Keratinocyte (primary cell): ENCODE results near the gene MYO9A. TPM values are rescaled to one million over a fixed set of nuclear protein-coding genes. Genes with fewer than 3 reads are reported as not detected.

ENCODE experiments used
- DNase-seq: peaks from one replicate; pipeline ENCODE4 v3.0.0-alpha.2; 2011; ENCODE audit warnings: low read depth, missing footprints, low spot score
- FAIRE-seq: peaks from 2 replicates; lab custom pipeline; 2011; peaks lifted over from hg19 to GRCh38; lab: Jason Lieb, UNC
- H2AFZ ChIP-seq: 2 replicates; pipeline ENCODE4 v1.6.0; 2012; ENCODE audit warnings: low read length, control low read depth, inconsistent platforms; ENCODE audit not compliant: control insufficient read depth
- H3K27ac ChIP-seq: 2 replicates; pipeline ENCODE4 v1.5.1; 2011; ENCODE audit warnings: low read length; ENCODE audit not compliant: control insufficient read depth, insufficient read depth
- H3K27me3 ChIP-seq: 3 replicates; pipeline ENCODE4 v1.6.0; 2011; ENCODE audit warnings: low read length; ENCODE audit not compliant: control insufficient read depth, insufficient read depth; ENCODE audit errors: extremely low read depth
- H3K36me3 ChIP-seq, 2 experiments: 2 replicates in 1 of 2; 3 replicates in 1 of 2; pipeline ENCODE4 v1.5.1; 2011; ENCODE audit warnings: low read length in 2 of 2, mild to moderate bottlenecking in 1 of 2; ENCODE audit not compliant: control insufficient read depth in 2 of 2, insufficient read depth in 2 of 2; ENCODE audit errors: extremely low read depth in 1 of 2
- H3K4me1 ChIP-seq: 3 replicates; pipeline ENCODE4 v1.5.1; 2011; ENCODE audit warnings: low read length; ENCODE audit not compliant: control insufficient read depth, insufficient read depth; ENCODE audit errors: extremely low read depth
- H3K4me2 ChIP-seq: 3 replicates; pipeline ENCODE4 v1.6.0; 2011; ENCODE audit warnings: low read depth, low read length; ENCODE audit not compliant: control insufficient read depth, insufficient read depth; ENCODE audit errors: extremely low read depth
- H3K4me3 ChIP-seq, 3 experiments: fragments of 200-600 bp in 1 of 3; sonication (generic) in 1 of 3; 2 replicates in 2 of 3; 3 replicates in 1 of 3; pipeline ENCODE4 v1.5.1; 2011 to 2016; ENCODE audit warnings: low read length in 3 of 3, mild to moderate bottlenecking in 3 of 3, control low read depth in 2 of 3, inconsistent platforms in 1 of 3, low read depth in 1 of 3, mixed read lengths in 1 of 3, mixed run types in 1 of 3, moderate library complexity in 1 of 3; ENCODE audit not compliant: control insufficient read depth in 2 of 3, insufficient read depth in 2 of 3; ENCODE audit errors: extremely low read depth in 1 of 3
- H3K79me2 ChIP-seq: 2 replicates; pipeline ENCODE4 v1.6.0; 2012; ENCODE audit warnings: low read length; ENCODE audit not compliant: control insufficient read depth, insufficient read depth
- H3K9ac ChIP-seq: 3 replicates; pipeline ENCODE4 v1.6.0; 2011; ENCODE audit warnings: low read length; ENCODE audit not compliant: control insufficient read depth, insufficient read depth; ENCODE audit errors: extremely low read depth
- H3K9me1 ChIP-seq: 3 replicates; pipeline ENCODE4 v1.6.0; 2011; ENCODE audit warnings: low read length; ENCODE audit not compliant: control insufficient read depth, insufficient read depth; ENCODE audit errors: extremely low read depth
- H3K9me3 ChIP-seq: 2 replicates; pipeline ENCODE4 v1.5.1; 2012; ENCODE audit warnings: low read depth, low read length; ENCODE audit not compliant: control insufficient read depth
- H4K20me1 ChIP-seq: 3 replicates; pipeline ENCODE4 v1.6.0; 2011; ENCODE audit warnings: low read length; ENCODE audit not compliant: control insufficient read depth, insufficient read depth; ENCODE audit errors: extremely low read depth
- CTCF ChIP-seq, 3 experiments: IDR thresholded peaks in 1 of 3; conservative IDR thresholded peaks in 1 of 3; optimal IDR thresholded peaks in 1 of 3; 2 replicates in 2 of 3; 3 replicates in 1 of 3; pipeline versions ENCODE3 to v1.5.1; 2011; ENCODE audit warnings: low read length in 3 of 3, mild to moderate bottlenecking in 3 of 3, moderate library complexity in 2 of 3, control low read depth in 1 of 3, inconsistent platforms in 1 of 3; ENCODE audit not compliant: insufficient read depth in 2 of 3; ENCODE audit errors: extremely low read depth in 1 of 3
- EZH2 ChIP-seq: IDR thresholded peaks from one replicate; pipeline ENCODE4 v1.6.1; 2012; ENCODE audit warnings: inconsistent platforms, mild to moderate bottlenecking, low read length, moderate library complexity
- dilution Hi-C: fragments of 300-500 bp; cut with MboI; formaldehyde crosslinking; loops from one replicate; pipeline ENCODE4 v1.7.0; 2020; ENCODE audit warnings: low sequenced_read_pairs; ENCODE audit not compliant: extremely low pct_ligation_motif_present
- polyA plus RNA-seq, 5 experiments: library from polyadenylated mRNA; depleted of rRNA in 3 of 5; stranded (reverse) in 3 of 5; stranded (forward) in 1 of 5; unstranded in 1 of 5; fragments of >200 nt; gene quantifications; 1 replicate in 1 of 5; 2 replicates in 3 of 5; 3 replicates in 1 of 5; pipeline versions ENCODE4 v1.2.1 to v1.2.3, GENCODE V29; 2011 to 2012; ENCODE audit warnings: missing spikeins in 2 of 5, low read depth in 1 of 5, low replicate concordance in 1 of 5

Gene MYO9A
- polyA plus RNA-seq, 1 donor (not counting 4 experiments of a cell fraction or from before 2014, with no cell fraction given): 10.6 TPM

- TF ChIP-seq EZH2 (no peak), CTCF (optimal IDR thresholded peaks at IDR 0.05 in 1 of 3, IDR thresholded peaks at IDR 0.05 in 1 of 3, conservative IDR thresholded peaks at IDR 0.05 in 1 of 3; ENCODE audit: extremely low read depth in 1 of 3, insufficient read depth in 2 of 3, low read length in 3 of 3) (no peak)
- dilution Hi-C loops: no loop called here
- peaks cover 0 to 5% of the 10 kb centered on the region in 2 experiments for H3K36me3 ChIP-seq
- H3K27ac ChIP-seq: no peak overlapping the region
- no peaks in the 10 kb centered on the region for H3K9me1 ChIP-seq
- H3K79me2 ChIP-seq: no peaks in the 10 kb centered on the region
- H3K27me3 ChIP-seq: no peaks in the 10 kb centered on the region
- H3K4me3 ChIP-seq: no peak overlapping the region
- FAIRE-seq: no peak
- H2AFZ ChIP-seq: no peak overlapping the region
- no peak for DNase-seq
- peaks cover 10% of the 10 kb centered on the region for H3K4me1 ChIP-seq
- no peaks in the 10 kb centered on the region for H3K9me3 ChIP-seq
- H3K4me2 ChIP-seq: no peak overlapping the region
- H3K9ac ChIP-seq: no peak overlapping the region
- H4K20me1 ChIP-seq: no peaks in the 10 kb centered on the region
These were observed 310.3 kb downstream of the MYO9A start for GRCh38 chr15:71807691-71808091.

GRCh38 chr15:71807125-71807629, 310.8 kb downstream of the MYO9A start:
- Histone ChIP-seq H3K4me2 (no peak overlapping the region), H3K4me3 (no peak overlapping the region), H3K36me3 (peaks cover 0 to 5% of the 10 kb centered on the region in 2 experiments), H3K27me3 (no peaks in the 10 kb centered on the region), H3K9me3 (no peaks in the 10 kb centered on the region), H2AFZ (no peak overlapping the region), H3K79me2 (no peaks in the 10 kb centered on the region), H3K27ac (no peak overlapping the region), H4K20me1 (no peaks in the 10 kb centered on the region), H3K4me1 (peaks cover 10% of the 10 kb centered on the region), H3K9ac (no peak overlapping the region), H3K9me1 (no peaks in the 10 kb centered on the region)
- FAIRE-seq: no peak
- no peak for TF ChIP-seq CTCF (optimal IDR thresholded peaks at IDR 0.05 in 1 of 3, IDR thresholded peaks at IDR 0.05 in 1 of 3, conservative IDR thresholded peaks at IDR 0.05 in 1 of 3; ENCODE audit: extremely low read depth in 1 of 3, insufficient read depth in 2 of 3, low read length in 3 of 3)
- no peak for TF ChIP-seq EZH2
- dilution Hi-C loops: no loop called here
- DNase-seq: no peak
